Measurements from ENCODE around the gene CDS1. TPM values are rescaled to one million over a fixed set of nuclear protein-coding genes. Genes with fewer than 3 reads are reported as not detected.

The CDS1 gene
- total RNA-seq, 2 experiments from 2014 or later = 0.33 to 0.53 TPM

DNA sequence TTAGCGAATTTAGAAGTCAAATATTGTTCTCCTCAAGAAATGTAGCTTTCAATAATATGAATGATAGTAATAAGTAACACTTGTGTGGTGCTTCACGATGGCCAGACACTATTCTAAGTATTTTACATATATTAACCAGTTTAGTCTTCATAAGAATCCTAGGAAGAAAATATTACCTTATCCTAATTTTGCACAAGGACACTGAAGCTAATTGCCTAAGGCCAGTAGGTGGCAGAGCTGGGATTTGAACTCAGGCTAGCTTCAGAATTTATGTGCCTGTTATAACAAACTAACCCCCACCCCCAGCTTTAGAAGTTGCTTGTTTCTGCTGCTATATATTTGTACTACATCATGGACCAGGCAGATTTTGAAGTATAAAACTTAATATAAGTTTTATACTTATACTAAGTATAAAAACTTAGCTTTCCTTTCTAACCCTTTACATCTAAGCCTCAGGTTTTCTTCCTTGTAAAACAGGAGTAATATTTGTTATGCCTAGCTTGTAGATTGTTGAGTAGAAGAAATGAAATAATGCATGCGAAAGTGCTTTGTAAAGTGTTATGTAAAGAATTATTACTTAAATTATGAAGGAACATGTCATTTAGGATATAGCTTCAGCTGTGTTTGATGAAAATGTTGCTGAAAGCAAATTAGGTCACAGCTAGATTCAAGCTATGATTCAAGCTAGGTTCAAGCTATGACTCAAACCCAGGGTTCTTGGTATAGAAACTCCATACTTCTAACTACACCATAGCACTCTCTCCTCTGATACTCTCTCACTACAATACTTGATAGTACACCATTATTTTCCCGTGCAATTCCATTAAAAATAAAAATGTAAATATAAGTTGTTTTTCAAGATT, 4.2 kb upstream of the CDS1 start:
- Mint-ChIP-seq H3K9me3 (no peaks in the 10 kb centered on the region), H3K27ac (no peak overlapping the region), H3K36me3 (ENCODE audit: low read depth) (peaks cover 2% of the 10 kb centered on the region), H3K4me1 (peaks cover 23% of the 10 kb centered on the region), H3K27me3 (peaks cover 20% of the 10 kb centered on the region), H3K4me3 (no peak overlapping the region)
- DNase-seq = no peak
- CTCF ChIA-PET = interaction anchor here (0.5 to 2.3 kb wide), 10 partner anchors 9 to 394 kb away, joined by 3 to 15 read pairs (median 3); no protein-coding TSS in a partner anchor
- POLR2A ChIA-PET = no interaction called here

DNA sequence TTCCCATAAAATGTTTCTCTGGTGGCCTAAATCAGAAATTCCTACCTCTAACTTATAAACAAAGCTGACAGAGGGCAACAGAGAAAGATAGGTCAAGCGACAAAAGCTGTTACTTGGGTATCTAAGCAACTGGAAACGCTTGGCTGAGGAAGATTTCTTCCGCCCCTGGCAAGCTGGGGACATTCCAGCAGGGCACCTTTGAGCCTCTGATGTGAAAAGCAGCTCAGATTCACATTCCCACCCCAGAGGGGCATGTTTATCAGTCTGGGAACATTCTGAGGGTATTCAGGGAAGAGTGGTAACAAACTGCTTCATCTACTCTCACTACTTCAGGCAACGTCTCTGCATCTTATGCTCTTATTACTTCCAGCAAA, 3.5 kb upstream of the CDS1 start:
- Mint-ChIP-seq H3K4me1 (peaks cover 23% of the 10 kb centered on the region), H3K9me3 (no peaks in the 10 kb centered on the region), H3K4me3 (no peak overlapping the region), H3K27ac (no peak overlapping the region), H3K27me3 (peaks cover 26% of the 10 kb centered on the region), H3K36me3 (ENCODE audit: low read depth) (peaks cover 6% of the 10 kb centered on the region)
- POLR2A ChIA-PET = no interaction called here
- DNase-seq = no peak
- CTCF ChIA-PET = interaction anchor here (0.8 to 2.3 kb wide), 5 partner anchors 14 to 391 kb away, joined by 3 to 15 read pairs (median 4); no protein-coding TSS in a partner anchor

DNA sequence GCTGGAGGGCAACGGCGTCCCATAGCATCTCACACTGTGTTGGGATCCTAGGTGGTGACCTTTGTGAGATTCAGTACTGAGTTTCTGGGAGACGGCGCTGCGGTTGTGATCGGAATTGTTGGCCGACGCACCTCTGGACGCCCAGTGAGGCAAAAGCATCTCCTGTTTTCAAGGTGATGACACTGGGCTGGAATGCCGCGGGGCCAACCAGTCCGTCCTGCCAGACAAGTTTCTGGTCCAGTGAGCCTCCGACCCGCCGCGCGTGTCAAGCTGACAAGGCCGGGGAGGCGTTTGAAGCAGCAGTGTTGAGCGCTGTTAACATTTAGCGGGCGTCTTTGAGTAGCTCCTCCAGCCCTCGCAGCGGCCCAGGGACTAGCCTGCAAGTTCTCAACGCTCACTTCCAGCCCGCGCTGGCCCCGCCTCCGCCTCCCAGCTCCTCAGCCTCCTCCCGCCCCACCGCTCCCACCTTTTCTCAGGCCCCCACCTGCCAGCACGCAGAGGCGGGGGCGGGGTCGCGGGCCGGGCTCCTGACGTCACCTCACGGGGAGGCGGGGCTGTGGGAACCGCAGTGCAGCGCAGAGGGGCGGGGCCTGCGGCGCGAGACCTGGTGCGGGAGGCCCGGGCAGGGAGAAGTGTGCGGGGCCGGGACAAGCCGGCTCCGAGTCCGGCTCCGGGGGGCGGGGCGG, 482 bp upstream of the CDS1 start:
- Mint-ChIP-seq H3K4me3 (peak overlapping the region; percentile 63), H3K4me1 (peaks cover 20% of the 10 kb centered on the region), H3K27me3 (peaks cover 49% of the 10 kb centered on the region), H3K27ac (no peak overlapping the region), H3K9me3 (no peaks in the 10 kb centered on the region), H3K36me3 (ENCODE audit: low read depth) (peaks cover 6% of the 10 kb centered on the region)
- CTCF ChIA-PET = no interaction called here
- POLR2A ChIA-PET = no interaction called here
- peak; percentile 85 for DNase-seq

DNA sequence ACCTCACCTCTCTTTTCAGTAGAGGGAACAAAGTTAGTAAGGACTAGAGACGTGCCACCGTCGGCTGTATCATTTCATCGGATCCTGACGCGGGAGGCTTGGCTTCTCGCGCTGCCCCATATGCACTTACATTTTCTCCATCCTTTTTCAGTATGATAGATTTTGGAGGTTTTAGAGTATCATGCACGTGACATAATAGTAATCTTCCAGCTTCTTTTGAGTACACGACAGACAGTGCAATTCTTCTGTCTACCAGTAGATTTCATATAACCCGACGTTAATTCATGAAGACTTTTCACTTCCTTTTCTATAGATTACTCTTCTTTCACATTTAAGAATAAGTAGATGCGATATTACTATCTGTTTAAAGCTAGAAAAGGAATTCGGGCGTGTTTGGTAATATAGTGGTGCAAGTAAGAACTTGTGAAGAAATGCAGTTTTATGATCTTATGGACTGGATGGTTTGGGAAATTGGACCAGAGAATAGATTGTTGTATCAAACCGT, 1.0 kb downstream of the CDS1 start:
- no peak for DNase-seq
- H3K4me1 Mint-ChIP-seq = peaks cover 19% of the 10 kb centered on the region
- no peaks in the 10 kb centered on the region for H3K9me3 Mint-ChIP-seq
- H3K4me3 Mint-ChIP-seq = peak overlapping the region; percentile 75
- CTCF ChIA-PET = interaction anchor here (1.0 kb wide), 1 partner anchor 55 kb away, joined by 3 read pairs; no protein-coding TSS in a partner anchor
- POLR2A ChIA-PET = no interaction called here
- peaks cover 6% of the 10 kb centered on the region for H3K36me3 Mint-ChIP-seq (ENCODE audit: low read depth)
- H3K27me3 Mint-ChIP-seq = peaks cover 47% of the 10 kb centered on the region
- no peak overlapping the region for H3K27ac Mint-ChIP-seq

DNA sequence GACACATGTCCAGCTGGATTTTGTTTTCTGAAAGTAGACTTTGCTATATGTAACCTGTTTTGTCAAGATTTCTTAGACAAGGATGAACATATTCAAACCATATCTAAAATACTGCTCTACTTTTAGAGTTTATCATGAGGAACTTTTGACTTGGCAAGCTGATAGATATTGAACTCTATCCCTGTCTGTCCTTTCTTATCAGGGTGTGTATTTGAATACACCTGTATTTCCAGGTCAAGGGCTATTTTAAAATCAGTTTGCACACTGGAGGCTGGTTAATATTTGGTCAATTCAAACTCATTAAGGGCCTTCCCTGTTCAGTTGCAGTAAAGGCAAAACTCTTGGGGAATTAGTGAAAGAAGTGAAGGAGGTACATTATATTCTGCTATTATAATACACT, 2.3 kb downstream of the CDS1 start:
- H3K4me1 Mint-ChIP-seq = peaks cover 18% of the 10 kb centered on the region
- H3K27me3 Mint-ChIP-seq = peaks cover 47% of the 10 kb centered on the region
- DNase-seq = no peak
- ChIA-PET CTCF (no interaction called here), POLR2A (no interaction called here)
- H3K36me3 Mint-ChIP-seq (ENCODE audit: low read depth) = peaks cover 6% of the 10 kb centered on the region
- no peak overlapping the region for H3K4me3 Mint-ChIP-seq
- no peak overlapping the region for H3K27ac Mint-ChIP-seq
- H3K9me3 Mint-ChIP-seq = no peaks in the 10 kb centered on the region

DNA sequence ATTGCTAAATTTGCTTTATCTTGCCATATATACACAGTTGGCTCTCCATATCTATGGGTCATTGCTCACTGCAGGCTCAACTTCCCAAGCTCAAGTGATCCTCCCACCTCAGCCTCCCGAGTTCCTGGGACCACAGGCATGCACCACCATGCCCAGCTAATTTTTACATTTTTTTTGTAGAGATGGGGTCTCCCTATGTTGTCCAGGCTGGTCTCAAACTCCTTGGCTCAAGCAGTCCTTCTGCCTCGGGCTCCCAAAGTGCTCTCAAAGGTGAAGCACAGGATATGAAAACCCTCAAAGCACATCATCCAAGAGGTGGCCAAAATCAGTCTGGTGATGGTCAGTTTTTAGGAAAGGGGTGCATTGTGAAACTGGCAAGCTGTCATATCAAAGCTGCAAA, 11.8 kb downstream of the CDS1 start:
- no peaks in the 10 kb centered on the region for H3K9me3 Mint-ChIP-seq
- no peaks in the 10 kb centered on the region for H3K36me3 Mint-ChIP-seq (ENCODE audit: low read depth)
- ChIA-PET POLR2A (no interaction called here), CTCF (no interaction called here)
- DNase-seq = no peak
- no peak overlapping the region for H3K4me3 Mint-ChIP-seq
- no peaks in the 10 kb centered on the region for H3K4me1 Mint-ChIP-seq
- H3K27ac Mint-ChIP-seq = no peak overlapping the region
- no peaks in the 10 kb centered on the region for H3K27me3 Mint-ChIP-seq

DNA sequence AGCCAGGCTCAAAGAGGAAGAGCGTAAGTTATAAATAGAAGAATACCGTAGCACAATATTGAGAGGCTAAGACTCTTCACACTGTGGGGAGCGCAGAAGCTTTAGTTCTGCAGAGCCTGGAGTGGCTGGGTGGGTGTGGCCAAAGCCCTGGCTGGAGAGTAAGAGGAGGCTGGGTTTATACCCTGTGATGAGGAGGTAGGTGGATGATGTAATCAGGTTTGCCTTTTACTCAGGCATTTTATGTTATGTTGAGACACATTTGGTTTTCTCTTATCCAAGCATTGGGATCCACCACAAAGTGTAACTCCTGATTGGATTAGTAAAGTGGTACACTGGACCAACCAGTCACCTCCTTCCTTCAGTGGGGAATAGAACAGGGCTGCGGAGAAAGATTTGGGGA, 13.9 kb downstream of the CDS1 start:
- ChIA-PET POLR2A (no interaction called here), CTCF (no interaction called here)
- no peak overlapping the region for H3K4me3 Mint-ChIP-seq
- H3K9me3 Mint-ChIP-seq = no peaks in the 10 kb centered on the region
- no peak overlapping the region for H3K27ac Mint-ChIP-seq
- no peaks in the 10 kb centered on the region for H3K27me3 Mint-ChIP-seq
- H3K36me3 Mint-ChIP-seq (ENCODE audit: low read depth) = no peaks in the 10 kb centered on the region
- no peak for DNase-seq
- H3K4me1 Mint-ChIP-seq = no peaks in the 10 kb centered on the region

DNA sequence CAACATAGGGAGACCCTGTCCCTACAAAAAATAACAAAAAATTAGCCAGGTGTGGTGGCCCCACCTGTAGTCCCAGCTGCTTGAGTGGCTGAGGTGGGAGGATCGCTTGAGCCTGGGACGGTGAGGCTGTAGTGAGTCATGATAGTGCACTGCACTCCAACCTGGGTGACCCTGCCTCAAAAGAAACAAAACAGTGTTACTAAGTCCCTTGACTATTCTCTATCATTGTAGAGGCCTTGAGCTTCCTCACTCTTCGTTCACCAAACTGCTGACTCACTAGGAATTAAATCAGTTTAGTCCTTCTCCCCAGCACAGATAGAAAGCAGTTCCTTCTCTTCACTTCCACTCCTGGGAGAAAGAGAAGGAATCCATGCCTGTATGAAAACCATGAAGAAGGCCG, 14.5 kb downstream of the CDS1 start:
- no peaks in the 10 kb centered on the region for H3K36me3 Mint-ChIP-seq (ENCODE audit: low read depth)
- no peaks in the 10 kb centered on the region for H3K4me1 Mint-ChIP-seq
- CTCF ChIA-PET = no interaction called here
- no peak overlapping the region for H3K27ac Mint-ChIP-seq
- POLR2A ChIA-PET = no interaction called here
- H3K9me3 Mint-ChIP-seq = no peaks in the 10 kb centered on the region
- no peak overlapping the region for H3K4me3 Mint-ChIP-seq
- no peak for DNase-seq
- no peaks in the 10 kb centered on the region for H3K27me3 Mint-ChIP-seq

DNA sequence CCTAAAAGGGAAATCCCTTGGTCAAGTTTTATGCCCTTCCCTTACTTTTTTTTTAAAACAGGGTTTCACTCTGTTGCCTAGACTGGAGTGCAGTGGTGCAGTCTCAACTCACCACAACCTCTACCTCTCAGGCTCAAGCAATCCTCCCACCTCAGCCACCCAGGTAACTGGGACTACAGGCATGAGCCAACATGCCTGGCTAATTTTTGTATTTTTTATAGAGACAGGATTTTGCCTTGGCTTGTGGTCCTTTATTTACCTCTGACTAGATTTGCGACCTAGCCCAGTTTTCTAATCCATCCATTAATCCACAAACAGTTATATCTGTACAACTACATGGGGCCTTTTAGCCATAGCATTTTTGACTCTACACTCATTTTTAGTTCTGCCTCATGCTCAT, 23.7 kb downstream of the CDS1 start:
- no peak for DNase-seq
- Mint-ChIP-seq H3K36me3 (ENCODE audit: low read depth) (no peaks in the 10 kb centered on the region), H3K4me1 (no peaks in the 10 kb centered on the region), H3K4me3 (no peak overlapping the region), H3K27ac (no peak overlapping the region), H3K9me3 (no peaks in the 10 kb centered on the region), H3K27me3 (no peaks in the 10 kb centered on the region)
- ChIA-PET POLR2A (no interaction called here), CTCF (no interaction called here)

DNA sequence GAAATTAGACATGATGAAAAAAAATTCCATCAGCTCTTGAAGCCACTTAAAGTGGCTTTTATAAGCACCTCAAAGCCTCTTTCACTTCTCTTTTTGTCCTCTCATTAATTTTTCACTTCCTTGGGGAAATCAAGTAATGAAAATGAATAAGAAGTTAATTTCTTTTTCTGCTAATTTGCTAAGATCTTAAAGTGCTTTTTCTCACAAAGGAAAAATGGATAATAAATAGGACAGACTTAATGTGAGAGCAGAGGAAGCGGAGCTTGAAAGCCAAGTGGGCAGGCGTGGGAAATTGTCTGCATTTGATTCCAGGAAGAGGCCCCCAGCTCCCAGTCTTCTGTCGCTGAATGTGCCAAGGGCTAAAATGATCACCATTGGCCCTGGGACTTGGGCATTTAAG, 28.6 kb downstream of the CDS1 start:
- ChIA-PET POLR2A (no interaction called here), CTCF (no interaction called here)
- H3K27ac Mint-ChIP-seq = no peak overlapping the region
- no peaks in the 10 kb centered on the region for H3K27me3 Mint-ChIP-seq
- DNase-seq = no peak
- no peak overlapping the region for H3K4me3 Mint-ChIP-seq
- H3K36me3 Mint-ChIP-seq (ENCODE audit: low read depth) = no peaks in the 10 kb centered on the region
- no peaks in the 10 kb centered on the region for H3K9me3 Mint-ChIP-seq
- H3K4me1 Mint-ChIP-seq = no peaks in the 10 kb centered on the region

DNA sequence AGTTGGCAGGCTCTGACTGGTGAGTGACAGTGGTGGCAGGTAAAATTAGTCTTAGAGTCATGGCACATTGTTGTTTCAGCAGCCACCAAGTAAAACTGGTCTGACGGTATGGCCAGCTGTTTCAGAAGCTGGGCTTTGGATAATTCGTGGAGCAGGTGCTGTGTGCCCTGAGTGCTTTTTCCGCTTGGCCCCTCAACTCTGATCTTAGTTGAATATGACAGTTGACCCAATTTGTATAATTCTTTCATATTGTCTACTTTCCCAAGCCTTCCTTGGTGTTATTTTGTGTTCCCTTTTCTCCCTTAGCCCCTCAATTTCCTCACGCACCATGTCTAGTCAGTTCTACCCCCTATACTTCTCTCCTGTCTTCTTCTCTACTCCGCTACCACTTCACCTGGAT, 32.0 kb downstream of the CDS1 start:
- CTCF ChIA-PET = no interaction called here
- Mint-ChIP-seq H3K4me3 (no peak overlapping the region), H3K36me3 (ENCODE audit: low read depth) (no peaks in the 10 kb centered on the region), H3K9me3 (no peaks in the 10 kb centered on the region), H3K27me3 (no peaks in the 10 kb centered on the region), H3K4me1 (no peaks in the 10 kb centered on the region), H3K27ac (no peak overlapping the region)
- POLR2A ChIA-PET = no interaction called here
- no peak for DNase-seq

DNA sequence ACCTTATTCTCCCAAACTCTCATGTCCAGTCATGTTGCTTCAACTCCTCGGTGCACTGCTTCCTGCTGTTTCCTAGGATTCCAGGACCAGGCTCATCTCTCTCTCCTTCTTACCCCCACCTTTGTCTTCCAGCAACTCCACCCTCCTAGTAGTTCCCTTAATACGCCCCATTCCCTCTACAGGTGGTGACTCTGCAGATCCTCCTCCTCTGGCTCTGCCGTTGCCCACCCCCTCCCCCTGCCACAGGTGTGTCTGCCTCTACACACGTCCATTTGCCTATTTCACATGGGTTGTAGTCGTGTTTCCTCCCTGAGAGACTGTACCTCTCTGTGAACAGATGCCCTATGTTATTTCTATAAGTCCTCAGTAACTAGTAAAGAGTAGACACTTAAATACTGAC, 32.4 kb downstream of the CDS1 start:
- ChIA-PET CTCF (no interaction called here), POLR2A (no interaction called here)
- Mint-ChIP-seq H3K36me3 (ENCODE audit: low read depth) (no peaks in the 10 kb centered on the region), H3K9me3 (no peaks in the 10 kb centered on the region), H3K27ac (no peak overlapping the region), H3K27me3 (no peaks in the 10 kb centered on the region), H3K4me1 (no peaks in the 10 kb centered on the region), H3K4me3 (no peak overlapping the region)
- DNase-seq = no peak

DNA sequence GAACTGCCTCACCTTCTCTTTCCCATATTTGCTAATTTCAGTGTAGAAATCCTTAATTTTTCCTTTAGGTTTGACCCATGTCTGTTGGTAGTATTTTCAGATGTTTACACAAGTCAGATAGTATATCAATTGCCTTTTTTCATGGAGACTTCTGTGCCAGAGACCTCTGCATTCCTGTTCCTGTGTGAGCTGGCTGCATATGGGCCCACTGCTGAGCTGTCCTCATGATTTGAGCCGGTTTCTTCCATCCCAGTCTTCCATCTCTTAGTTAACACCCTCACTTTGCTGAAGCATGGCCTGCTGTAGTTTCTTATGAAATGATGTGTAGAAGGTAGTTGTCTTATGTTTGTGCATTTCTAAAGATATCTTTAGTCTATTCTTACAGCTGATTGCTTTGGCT, 40.0 kb downstream of the CDS1 start:
- Mint-ChIP-seq H3K36me3 (ENCODE audit: low read depth) (no peaks in the 10 kb centered on the region), H3K4me3 (no peak overlapping the region), H3K27me3 (no peaks in the 10 kb centered on the region), H3K4me1 (no peaks in the 10 kb centered on the region), H3K9me3 (no peaks in the 10 kb centered on the region), H3K27ac (no peak overlapping the region)
- CTCF ChIA-PET = no interaction called here
- DNase-seq = no peak
- POLR2A ChIA-PET = no interaction called here

DNA sequence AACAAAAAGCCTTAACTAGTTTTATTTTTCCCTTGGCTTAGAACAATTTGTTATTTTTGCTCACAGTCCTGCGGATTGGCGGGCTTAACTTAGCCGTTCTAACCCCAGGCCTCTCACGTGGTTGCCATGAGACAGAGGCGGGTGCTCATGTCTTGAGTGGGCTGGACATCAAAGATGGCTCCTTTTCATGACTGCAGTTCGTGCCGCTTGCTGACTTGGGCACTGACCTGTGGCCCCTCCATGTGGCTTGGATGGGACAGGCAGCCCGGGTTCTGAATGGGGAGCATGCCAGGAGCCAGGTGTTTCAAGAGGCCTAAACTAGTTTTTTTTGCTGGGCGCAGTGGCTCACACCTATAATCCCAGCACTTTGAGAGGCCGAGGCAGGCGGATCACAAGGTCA, 40.7 kb downstream of the CDS1 start:
- ChIA-PET CTCF (no interaction called here), POLR2A (no interaction called here)
- Mint-ChIP-seq H3K27ac (no peak overlapping the region), H3K36me3 (ENCODE audit: low read depth) (no peaks in the 10 kb centered on the region), H3K4me1 (no peaks in the 10 kb centered on the region), H3K27me3 (no peaks in the 10 kb centered on the region), H3K4me3 (no peak overlapping the region), H3K9me3 (no peaks in the 10 kb centered on the region)
- no peak for DNase-seq

All from activated CD4-positive, alpha-beta memory T cell treated with anti-CD3 and anti-CD28 coated beads, Interleukin-2, amount 10 ng/mL, durations not matched to agents 7 days and 5 days (primary cell).